GM12878 (cell line): ENCODE data around the gene AUNIP. TPM values are rescaled to one million over a fixed set of nuclear protein-coding genes. Genes with fewer than 3 reads are reported as not detected.

Experiments
- ATAC-seq: fragments of 200-7000 bp; cut with Tn5 transposase; 3 replicates; pipeline ENCODE4 v1.9.1; 2020; ENCODE audit warnings: mild to moderate bottlenecking, moderate library complexity
- BruUV-seq: library from RNA; stranded (reverse); fragments of 400-500 nt; replicated peaks from 2 replicates; lab custom pipeline; 2021; lab: Mats Ljungman, UMichigan
- CTCF ChIA-PET: fragments of 300-600 bp; sonication (Branson Sonifier 250); formaldehyde crosslinking; extraction: SDS; loops from one replicate; lab custom pipeline; 2021; ENCODE audit warnings: inconsistent platforms; lab: Yijun Ruan, JAX
- POLR2A ChIA-PET: fragments of 350-600 bp; formaldehyde crosslinking; extraction: SDS; loops from one replicate; lab custom pipeline; 2021; ENCODE audit warnings: inconsistent platforms; lab: Charles Lee
- RAD21 ChIA-PET: fragments of 300-600 bp; sonication (Branson Sonifier 250); formaldehyde crosslinking; loops from one replicate; lab custom pipeline; 2023; ENCODE audit warnings: antibody characterized with exemption; ENCODE audit not compliant: unreplicated experiment; lab: Charles Lee
- SMC1A ChIA-PET: fragments of 300-600 bp; sonication (Branson Sonifier 250); formaldehyde crosslinking; loops from one replicate; lab custom pipeline; 2023; ENCODE audit not compliant: unreplicated experiment, uncharacterized antibody; lab: Charles Lee
- DNase-seq: peaks from one replicate; pipeline ENCODE4 v3.0.0-alpha.2; 2011; ENCODE audit warnings: low read depth, low spot score
- FAIRE-seq: peaks from 3 replicates; lab custom pipeline; 2011; peaks lifted over from hg19 to GRCh38; lab: Jason Lieb, UNC
- H2AFZ ChIP-seq: 2 replicates; pipeline ENCODE4 v1.6.0; 2011; ENCODE audit warnings: low read depth, low read length, control low read depth; ENCODE audit not compliant: control insufficient read depth
- H3K27ac ChIP-seq: 2 replicates; pipeline ENCODE4 v1.5.1; 2011; ENCODE audit warnings: control low read depth; ENCODE audit not compliant: control insufficient read depth, insufficient read depth
- H3K27me3 ChIP-seq, 2 experiments: replicated peaks in 1 of 2; 2 replicates each; pipeline versions ENCODE4 v1.6.0 to v1.6.1; 2011; ENCODE audit warnings: low read length in 1 of 2; ENCODE audit not compliant: control insufficient read depth in 2 of 2, insufficient read depth in 2 of 2
- H3K36me3 ChIP-seq, 2 experiments: 2 replicates each; pipeline ENCODE4 v1.5.1; 2011; ENCODE audit warnings: low read length in 1 of 2; ENCODE audit not compliant: control insufficient read depth in 2 of 2, insufficient read depth in 2 of 2
- H3K4me1 ChIP-seq: 2 replicates; pipeline ENCODE4 v1.6.1; 2011; ENCODE audit warnings: mild to moderate bottlenecking, low read length, moderate library complexity, mixed read lengths; ENCODE audit not compliant: control insufficient read depth, insufficient read depth
- H3K4me2 ChIP-seq: 2 replicates; pipeline ENCODE4 v1.6.0; 2011; ENCODE audit warnings: control low read depth; ENCODE audit not compliant: control insufficient read depth, insufficient read depth
- H3K4me3 ChIP-seq: fragments of 200-600 bp; sonication (generic); 2 replicates; pipeline ENCODE4 v1.5.1; 2016
- H3K79me2 ChIP-seq: 2 replicates; pipeline ENCODE4 v1.6.0; 2011; ENCODE audit warnings: low read length; ENCODE audit not compliant: control insufficient read depth, insufficient read depth
- H3K9ac ChIP-seq: 2 replicates; pipeline ENCODE4 v1.8.0; 2011; ENCODE audit warnings: low read length, control low read depth, mixed read lengths; ENCODE audit not compliant: control insufficient read depth, insufficient read depth
- H3K9me3 ChIP-seq: replicated peaks from 3 replicates; pipeline ENCODE4 v1.5.1; 2011; ENCODE audit warnings: mild to moderate bottlenecking, low read length; ENCODE audit not compliant: control insufficient read depth, insufficient read depth
- H4K20me1 ChIP-seq: 2 replicates; pipeline ENCODE4 v1.6.0; 2011; ENCODE audit not compliant: control insufficient read depth, insufficient read depth
- ATF2 ChIP-seq: IDR thresholded peaks from 2 replicates; pipeline ENCODE4 v1.6.1; 2012; ENCODE audit warnings: low read length, inconsistent platforms
- BCL11A ChIP-seq: IDR thresholded peaks from 2 replicates; pipeline ENCODE4 v1.6.1; 2011; ENCODE audit warnings: low read depth, low read length
- CHD1 ChIP-seq: IDR thresholded peaks from 2 replicates; pipeline ENCODE4 v1.6.1; 2012; ENCODE audit warnings: low read depth, low read length, improper control_type of control experiment
- CUX1 ChIP-seq: IDR thresholded peaks from 2 replicates; pipeline ENCODE4 v1.6.1; 2012; ENCODE audit warnings: improper control_type of control experiment, low read depth, low read length; ENCODE audit not compliant: insufficient replicate concordance
- ESRRA ChIP-seq: IDR thresholded peaks from 2 replicates; pipeline ENCODE4 v1.6.1; 2012; ENCODE audit warnings: mild to moderate bottlenecking, low read length, improper control_type of control experiment
- MEF2B ChIP-seq: fragments of 450-650 bp; IDR thresholded peaks from 2 replicates; pipeline ENCODE4 v1.6.1; 2018; ENCODE audit warnings: mild to moderate bottlenecking, moderate library complexity; ENCODE audit not compliant: partially characterized antibody, poor library complexity, severe bottlenecking
- MXI1 ChIP-seq: fragments of 150-350 bp; IDR thresholded peaks from 2 replicates; pipeline ENCODE4 v1.6.1; 2011; ENCODE audit warnings: low read depth, mild to moderate bottlenecking, inconsistent platforms, low read length, improper control_type of control experiment
- NFYB ChIP-seq: IDR thresholded peaks from 2 replicates; pipeline ENCODE4 v1.6.1; 2011; ENCODE audit warnings: low read depth, mild to moderate bottlenecking, low read length, improper control_type of control experiment, moderate library complexity; ENCODE audit not compliant: insufficient read depth
- RAD21 ChIP-seq: IDR thresholded peaks from 2 replicates; pipeline ENCODE4 v1.6.1; 2011; ENCODE audit warnings: mild to moderate bottlenecking, low read depth, low read length, moderate library complexity; ENCODE audit not compliant: insufficient read depth
- RFX5 ChIP-seq: IDR thresholded peaks from 2 replicates; pipeline ENCODE4 v1.6.1; 2011; ENCODE audit warnings: low read depth, low read length, improper control_type of control experiment
- SMAD5 ChIP-seq: IDR thresholded peaks from 2 replicates; pipeline ENCODE4 v1.6.1; 2016; ENCODE audit warnings: antibody characterized with exemption, low read depth
- SMC3 ChIP-seq: IDR thresholded peaks from 2 replicates; pipeline ENCODE4 v1.6.1; 2011; ENCODE audit warnings: low read length, improper control_type of control experiment, borderline replicate concordance
- TARDBP ChIP-seq: IDR thresholded peaks from 2 replicates; pipeline ENCODE4 v1.6.1; 2016; ENCODE audit warnings: borderline replicate concordance
- ZSCAN29 ChIP-seq: fragments of 450-650 bp; IDR thresholded peaks from 2 replicates; pipeline ENCODE4 v1.6.1; 2017; ENCODE audit warnings: mild to moderate bottlenecking, moderate library complexity
- WGBS: methylation state at CpG from one replicate; pipeline ENCODE4 v1.1.6; 2016; ENCODE audit warnings: low lambda C conversion rate; ENCODE audit not compliant: insufficient replicate concordance, insufficient coverage; ENCODE audit errors: missing lambda C conversion rate; 5-methylcytosine and 5-hydroxymethylcytosine counted together
- in situ Hi-C: fragments of 300-500 bp; cut with MboI; formaldehyde crosslinking; loops from 9 replicates; pipeline ENCODE4 v1.14.3; 2018; ENCODE audit warnings: mixed read lengths
- intact Hi-C: fragments of 100-400 bp; cut with micrococcal nuclease; formaldehyde crosslinking; loops from one replicate; pipeline ENCODE4 v1.14.2; 2022; ENCODE audit not compliant: unreplicated experiment
- polyA plus RNA-seq, 11 experiments: library from polyadenylated mRNA; depleted of rRNA in 4 of 11; unstranded in 6 of 11; stranded (reverse) in 5 of 11; fragments of >200 nt; fragmentation: Nextera tagmentation in 4 of 11; fragmentation: Illumina TruSeq in 1 of 11; extraction: Ambion mirVana in 4 of 11; extraction: Trizol in 1 of 11; gene quantifications; 1 replicate in 1 of 11; 2 replicates in 10 of 11; pipeline versions ENCODE4 v1.2.1 to v1.2.3, GENCODE V29; 2011 to 2016; ENCODE audit warnings: inconsistent platforms in 2 of 11, missing spikeins in 2 of 11, low read depth in 1 of 11
- total RNA-seq, 4 experiments: library from RNA; depleted of rRNA in 3 of 4; stranded (reverse); fragments of >200 nt in 3 of 4; fragmentation: Illumina TruSeq in 1 of 4; extraction: Trizol in 1 of 4; gene quantifications; 2 replicates each; pipeline versions ENCODE4 v1.2.1 to v1.2.3, GENCODE V29; 2013 to 2021

AUNIP gene
- total and polyA plus RNA-seq, 10 of the 15 experiments (the other 5 are each of a cell fraction or from before 2014, with no cell fraction given): 3.9 to 20.0 (median 12.7) TPM

- Histone ChIP-seq H3K4me3 (no peak overlapping the region), H4K20me1 (no peaks in the 10 kb centered on the region), H3K36me3 (no peaks in the 10 kb centered on the region), H3K4me1 (peaks cover 4% of the 10 kb centered on the region; the same call in 1 of the 2 replicates), H3K27me3 (no peaks in the 10 kb centered on the region; a peak in 3 of 4 replicates), H3K4me2 (no peak overlapping the region), H3K9me3 (no peaks in the 10 kb centered on the region)
- BruUV-seq: no TSS peak
- RAD21 ChIA-PET: interaction anchor here (0.8 kb wide), 1 partner anchor 13 kb away, joined by 3 read pairs; no protein-coding TSS in a partner anchor
- DNase-seq (no peak), ATAC-seq (no peak)
- 49% methylated on average over 10 of the region's 10 CpGs for WGBS
- intact Hi-C loops: no loop called here
- TF ChIP-seq CUX1 (no peak), RFX5 (no peak), SMC3 (no peak), MEF2B (no peak), BCL11A (no peak), NFYB (no peak), ESRRA (no peak), ZSCAN29 (no peak), CHD1 (no peak), TARDBP (no peak), RAD21 (no peak), ATF2 (no peak), SMAD5 (no peak), MXI1 (no peak)
- TF ChIP-seq, all 136 proteins: peak for 0
- ChIA-PET POLR2A (no interaction called here), CTCF (interaction anchor here (2.9 kb wide), 1 partner anchor 13 kb away, joined by 9 read pairs; no protein-coding TSS in a partner anchor), SMC1A (interaction anchor here (1.1 to 19.7 kb wide), 2 partner anchors 14 to 89 kb away, joined by 4 to 319 read pairs; partner anchors contain the start of gene PAFAH2)
- Histone ChIP-seq H3K27ac (no peak overlapping the region), H2AFZ (no peak overlapping the region), H3K79me2 (peaks cover 15% of the 10 kb centered on the region), H3K9ac (no peak overlapping the region)
- FAIRE-seq: no peak
- in situ Hi-C loops: no loop called here
These were observed 49.8 kb upstream of the AUNIP start for GRCh38 chr1:25909040-25909439.
